ENCODE results near the gene UNC80.

The UNC80 gene

GRCh38 chr2:209757163-209757562 is 14.5 kb upstream of the UNC80 start:
- no peak overlapping the region for H3K4me3 ChIP-seq (ENCODE audit: low read depth, low read length)
- no peak for DNase-seq (ENCODE audit: low read depth)
- TF ChIP-seq, protein P1, sequence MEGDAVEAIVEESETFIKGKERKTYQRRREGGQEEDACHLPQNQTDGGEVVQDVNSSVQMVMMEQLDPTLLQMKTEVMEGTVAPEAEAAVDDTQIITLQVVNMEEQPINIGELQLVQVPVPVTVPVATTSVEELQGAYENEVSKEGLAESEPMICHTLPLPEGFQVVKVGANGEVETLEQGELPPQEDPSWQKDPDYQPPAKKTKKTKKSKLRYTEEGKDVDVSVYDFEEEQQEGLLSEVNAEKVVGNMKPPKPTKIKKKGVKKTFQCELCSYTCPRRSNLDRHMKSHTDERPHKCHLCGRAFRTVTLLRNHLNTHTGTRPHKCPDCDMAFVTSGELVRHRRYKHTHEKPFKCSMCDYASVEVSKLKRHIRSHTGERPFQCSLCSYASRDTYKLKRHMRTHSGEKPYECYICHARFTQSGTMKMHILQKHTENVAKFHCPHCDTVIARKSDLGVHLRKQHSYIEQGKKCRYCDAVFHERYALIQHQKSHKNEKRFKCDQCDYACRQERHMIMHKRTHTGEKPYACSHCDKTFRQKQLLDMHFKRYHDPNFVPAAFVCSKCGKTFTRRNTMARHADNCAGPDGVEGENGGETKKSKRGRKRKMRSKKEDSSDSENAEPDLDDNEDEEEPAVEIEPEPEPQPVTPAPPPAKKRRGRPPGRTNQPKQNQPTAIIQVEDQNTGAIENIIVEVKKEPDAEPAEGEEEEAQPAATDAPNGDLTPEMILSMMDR (IDR thresholded peaks at IDR 0.05; ENCODE audit: low read depth, low read length, missing control alignments), result no peak

- DNase-seq (ENCODE audit: low read depth), result no peak
- H3K4me3 ChIP-seq (ENCODE audit: low read depth, low read length), result no peak overlapping the region
- TF ChIP-seq, protein P1 (IDR thresholded peaks at IDR 0.05; ENCODE audit: low read depth, low read length, missing control alignments), result no peak
These were observed 10.1 kb upstream of the UNC80 start for GRCh38 chr2:209761566-209761965.

DNA sequence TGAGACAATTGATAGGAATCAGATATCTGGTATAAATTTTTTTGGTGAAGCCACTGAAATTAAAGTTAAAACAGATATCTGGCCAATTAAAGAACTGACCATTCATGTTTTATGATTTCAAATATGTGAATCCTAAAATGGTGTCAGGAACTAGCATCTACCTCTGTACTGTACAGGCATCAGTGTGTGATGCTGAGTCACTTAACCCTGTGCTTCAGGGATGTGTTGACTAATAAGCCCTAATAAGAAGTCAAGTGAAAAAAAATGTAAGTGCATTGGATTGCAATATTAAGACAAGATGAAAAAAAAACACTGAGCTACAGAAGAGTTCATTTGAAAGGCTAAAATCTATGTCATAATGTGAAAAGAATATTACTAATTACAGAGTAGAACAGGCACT is 9.1 kb upstream of the UNC80 start:
- TF ChIP-seq, protein P1 (IDR thresholded peaks at IDR 0.05; ENCODE audit: low read depth, low read length, missing control alignments), result no peak
- DNase-seq (ENCODE audit: low read depth), result no peak

GRCh38 chr2:209763106-209763505 is 8.5 kb upstream of the UNC80 start:
- TF ChIP-seq, protein P1 (IDR thresholded peaks at IDR 0.05; ENCODE audit: low read depth, low read length, missing control alignments), result no peak
- no peak overlapping the region for H3K4me3 ChIP-seq (ENCODE audit: low read depth, low read length)
- no peak for DNase-seq (ENCODE audit: low read depth)

More for the DNA sequence above, 9.1 kb upstream of the UNC80 start:
- no peak overlapping the region for H3K4me3 ChIP-seq (ENCODE audit: low read depth, low read length)

GRCh38 chr2:209766613-209767012 is 5.0 kb upstream of the UNC80 start:
- no peak overlapping the region for H3K4me3 ChIP-seq (ENCODE audit: low read depth, low read length)
- TF ChIP-seq, protein P1 (IDR thresholded peaks at IDR 0.05; ENCODE audit: low read depth, low read length, missing control alignments), result no peak
- no peak for DNase-seq (ENCODE audit: low read depth)

GRCh38 chr2:209767316-209767715 is 4.3 kb upstream of the UNC80 start:
- TF ChIP-seq, protein P1 (IDR thresholded peaks at IDR 0.05; ENCODE audit: low read depth, low read length, missing control alignments), result no peak
- no peak for DNase-seq (ENCODE audit: low read depth)
- H3K4me3 ChIP-seq (ENCODE audit: low read depth, low read length), result no peak overlapping the region

- H3K4me3 ChIP-seq (ENCODE audit: low read depth, low read length), result no peak overlapping the region
- no peak for DNase-seq (ENCODE audit: low read depth)
- TF ChIP-seq, protein P1 (IDR thresholded peaks at IDR 0.05; ENCODE audit: low read depth, low read length, missing control alignments), result no peak
These were observed 3.1 kb upstream of the UNC80 start for GRCh38 chr2:209768557-209768956.

Measured in GM12864 (cell line).